Astrocyte (in vitro differentiated cells and primary cell): ENCODE data around the gene POU2F2. TPM values are rescaled to one million over a fixed set of nuclear protein-coding genes. Genes with fewer than 3 reads are reported as not detected.
A peak's percentile ranks its signal among the peaks of the same experiment; 100 is the strongest.

Experiments used
- DNase-seq: peaks from one replicate; pipeline ENCODE4 v3.0.0-alpha.2; 2010; ENCODE audit warnings: low read depth
- FAIRE-seq: peaks from 2 replicates; lab custom pipeline; 2011; peaks lifted over from hg19 to GRCh38; lab: Jason Lieb, UNC
- H2AFZ ChIP-seq: 2 replicates; pipeline ENCODE4 v1.6.0; 2012; ENCODE audit warnings: low read depth, low read length, inconsistent platforms
- H3K27ac ChIP-seq: 2 replicates; pipeline ENCODE4 v1.5.1; 2011; ENCODE audit warnings: low read depth, low read length, inconsistent platforms
- H3K27me3 ChIP-seq: 2 replicates; pipeline ENCODE4 v1.6.0; 2011; ENCODE audit warnings: low read length, inconsistent platforms; ENCODE audit not compliant: insufficient read depth
- H3K36me3 ChIP-seq: 2 replicates; pipeline ENCODE4 v1.5.1; 2011; ENCODE audit warnings: low read length, inconsistent platforms; ENCODE audit not compliant: insufficient read depth
- H3K4me1 ChIP-seq: 2 replicates; pipeline ENCODE4 v1.5.1; 2011; ENCODE audit warnings: low read length, inconsistent platforms; ENCODE audit not compliant: insufficient read depth
- H3K4me2 ChIP-seq: 2 replicates; pipeline ENCODE4 v1.6.0; 2012; ENCODE audit warnings: low read length, inconsistent platforms
- H3K4me3 ChIP-seq: 2 replicates; pipeline ENCODE4 v1.5.1; 2011; ENCODE audit warnings: low read depth, mild to moderate bottlenecking, low read length, inconsistent platforms; ENCODE audit not compliant: insufficient read depth
- H3K79me2 ChIP-seq: 2 replicates; pipeline ENCODE4 v1.6.0; 2012; ENCODE audit warnings: mild to moderate bottlenecking, low read length, inconsistent platforms; ENCODE audit not compliant: insufficient read depth
- H3K9ac ChIP-seq: 2 replicates; pipeline ENCODE4 v1.6.0; 2012; ENCODE audit warnings: mild to moderate bottlenecking, low read length, inconsistent platforms
- H3K9me3 ChIP-seq: 2 replicates; pipeline ENCODE4 v1.5.1; 2012; ENCODE audit warnings: low read depth, mild to moderate bottlenecking, low read length, inconsistent platforms; ENCODE audit not compliant: insufficient read depth
- H4K20me1 ChIP-seq: 2 replicates; pipeline ENCODE4 v1.6.0; 2012; ENCODE audit warnings: low read length, inconsistent platforms; ENCODE audit not compliant: insufficient read depth
- H3K27ac Mint-ChIP-seq: one replicate; pipeline ENCODE4 v1.8.0; 2021; ENCODE audit warnings: mild to moderate bottlenecking, mixed read lengths; ENCODE audit not compliant: unreplicated experiment
- H3K27me3 Mint-ChIP-seq: one replicate; pipeline ENCODE4 v1.8.0; 2021; ENCODE audit warnings: low read depth, mixed read lengths; ENCODE audit not compliant: unreplicated experiment
- H3K36me3 Mint-ChIP-seq: one replicate; pipeline ENCODE4 v1.8.0; 2021; ENCODE audit warnings: low read depth, mixed read lengths; ENCODE audit not compliant: unreplicated experiment
- H3K4me1 Mint-ChIP-seq: one replicate; pipeline ENCODE4 v1.8.0; 2021; ENCODE audit warnings: low read depth, mixed read lengths; ENCODE audit not compliant: unreplicated experiment
- H3K4me3 Mint-ChIP-seq: one replicate; pipeline ENCODE4 v1.8.0; 2021; ENCODE audit warnings: mild to moderate bottlenecking, moderate library complexity, mixed read lengths; ENCODE audit not compliant: unreplicated experiment
- H3K9me3 Mint-ChIP-seq: one replicate; pipeline ENCODE4 v1.8.0; 2021; ENCODE audit warnings: mild to moderate bottlenecking, mixed read lengths; ENCODE audit not compliant: unreplicated experiment
- CTCF ChIP-seq: IDR thresholded peaks from 2 replicates; pipeline ENCODE4 v1.5.1; 2011; ENCODE audit warnings: low read depth, mild to moderate bottlenecking, inconsistent platforms, low read length, moderate library complexity; ENCODE audit not compliant: insufficient read depth
- EZH2 ChIP-seq: IDR thresholded peaks from 2 replicates; pipeline ENCODE4 v1.6.1; 2012; ENCODE audit warnings: mild to moderate bottlenecking, low read length, inconsistent platforms; ENCODE audit not compliant: insufficient read depth
- total RNA-seq: library from RNA; stranded (reverse); gene quantifications from 2 replicates; pipeline ENCODE4 v1.2.1, GENCODE V29; 2021

POU2F2 gene
- total RNA-seq, 1 donor from 2014 or later = 8.3 TPM

- peak; percentile 68 for TF ChIP-seq CTCF
- no peak for TF ChIP-seq EZH2
- Histone ChIP-seq H3K36me3 (peaks cover 24% of the 10 kb centered on the region), H3K4me3 (no peak overlapping the region), H3K79me2 (peaks cover 57% of the 10 kb centered on the region), H3K4me2 (no peak overlapping the region), H3K27ac (no peak overlapping the region), H2AFZ (no peak overlapping the region), H3K9me3 (no peaks in the 10 kb centered on the region), H4K20me1 (peaks cover 61% of the 10 kb centered on the region), H3K9ac (peak overlapping the region; percentile 15), H3K27me3 (no peaks in the 10 kb centered on the region), H3K4me1 (peaks cover 16% of the 10 kb centered on the region)
- H3K4me3 Mint-ChIP-seq = peak overlapping the region; percentile 55
- H3K27ac Mint-ChIP-seq = peak overlapping the region; percentile 79
- peaks cover 20% of the 10 kb centered on the region for H3K36me3 Mint-ChIP-seq
- peak; percentile 84 for FAIRE-seq
- DNase-seq = peak; percentile 26
- H3K27me3 Mint-ChIP-seq = no peaks in the 10 kb centered on the region
- peaks cover 37% of the 10 kb centered on the region for H3K4me1 Mint-ChIP-seq
- H3K9me3 Mint-ChIP-seq = no peaks in the 10 kb centered on the region
Measured at GRCh38 chr19:42081584-42082203, 50.6 kb downstream of the POU2F2 start.

DNA sequence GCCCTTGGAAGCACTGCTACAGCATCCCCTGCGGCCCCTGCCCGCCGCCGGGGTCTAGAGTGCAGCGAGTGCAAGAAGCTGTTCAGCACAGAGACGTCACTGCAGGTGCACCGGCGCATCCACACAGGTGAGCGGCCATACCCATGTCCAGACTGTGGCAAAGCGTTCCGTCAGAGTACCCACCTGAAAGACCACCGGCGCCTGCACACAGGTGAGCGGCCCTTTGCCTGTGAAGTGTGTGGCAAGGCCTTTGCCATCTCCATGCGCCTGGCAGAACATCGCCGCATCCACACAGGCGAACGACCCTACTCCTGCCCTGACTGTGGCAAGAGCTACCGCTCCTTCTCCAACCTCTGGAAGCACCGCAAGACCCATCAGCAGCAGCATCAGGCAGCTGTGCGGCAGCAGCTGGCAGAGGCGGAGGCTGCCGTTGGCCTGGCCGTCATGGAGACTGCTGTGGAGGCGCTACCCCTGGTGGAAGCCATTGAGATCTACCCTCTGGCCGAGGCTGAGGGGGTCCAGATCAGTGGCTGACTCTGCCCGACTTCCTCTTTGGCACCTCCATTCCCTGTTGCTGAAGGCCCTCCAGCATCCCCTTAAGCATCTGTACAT, 51.4 kb downstream of the POU2F2 start:
- Histone ChIP-seq H3K9me3 (no peaks in the 10 kb centered on the region), H3K79me2 (peaks cover 64% of the 10 kb centered on the region), H3K4me3 (no peak overlapping the region), H3K4me1 (peaks cover 16% of the 10 kb centered on the region), H3K9ac (no peak overlapping the region), H3K36me3 (peaks cover 24% of the 10 kb centered on the region), H3K27me3 (no peaks in the 10 kb centered on the region), H4K20me1 (peaks cover 65% of the 10 kb centered on the region), H3K27ac (no peak overlapping the region), H3K4me2 (no peak overlapping the region), H2AFZ (no peak overlapping the region)
- no peaks in the 10 kb centered on the region for H3K27me3 Mint-ChIP-seq
- peak overlapping the region; percentile 61 for H3K4me3 Mint-ChIP-seq
- FAIRE-seq (no peak), DNase-seq (no peak)
- no peak overlapping the region for H3K27ac Mint-ChIP-seq
- H3K4me1 Mint-ChIP-seq = peaks cover 34% of the 10 kb centered on the region
- no peaks in the 10 kb centered on the region for H3K9me3 Mint-ChIP-seq
- peaks cover 20% of the 10 kb centered on the region for H3K36me3 Mint-ChIP-seq
- TF ChIP-seq EZH2 = no peak

GRCh38 chr19:42079886-42080763, 52.1 kb downstream of the POU2F2 start:
- H3K27ac Mint-ChIP-seq = peak overlapping the region; percentile 34
- H3K9ac ChIP-seq = no peak overlapping the region
- H3K79me2 ChIP-seq = peaks cover 64% of the 10 kb centered on the region
- no peak for TF ChIP-seq EZH2
- TF ChIP-seq CTCF = no peak
- H3K4me3 ChIP-seq = no peak overlapping the region
- peak overlapping the region; percentile 9 for H3K4me2 ChIP-seq
- DNase-seq (no peak), FAIRE-seq (no peak)
- peaks cover 19% of the 10 kb centered on the region for H3K36me3 Mint-ChIP-seq
- H3K4me3 Mint-ChIP-seq = peak overlapping the region; percentile 54
- no peaks in the 10 kb centered on the region for H3K27me3 ChIP-seq
- H3K4me1 Mint-ChIP-seq = peaks cover 32% of the 10 kb centered on the region
- H3K9me3 Mint-ChIP-seq = no peaks in the 10 kb centered on the region
- no peaks in the 10 kb centered on the region for H3K9me3 ChIP-seq
- H3K4me1 ChIP-seq = peaks cover 18% of the 10 kb centered on the region
- H3K27ac ChIP-seq = no peak overlapping the region
- H2AFZ ChIP-seq = no peak overlapping the region
- H3K36me3 ChIP-seq = peaks cover 24% of the 10 kb centered on the region
- H4K20me1 ChIP-seq = peaks cover 65% of the 10 kb centered on the region
- no peaks in the 10 kb centered on the region for H3K27me3 Mint-ChIP-seq
